Stimulated activated CD4-positive, alpha-beta T cell treated with anti-CD3 and anti-CD28 coated beads, Interleukin-12 subunit alpha, Interleukin-12 subunit beta, amount 100 ng/mL, for 4 hours (primary cell): Measurements from ENCODE around the gene SNHG17.
"Not testable (repeated sequence)": the region's sequence is repeated elsewhere in the genome, so short reads cannot be mapped to it uniquely, and the experiment has no call there.

ENCODE experiments used
- DNase-seq: peaks from one replicate; pipeline ENCODE4 v3.0.0-alpha.2; 2020

The SNHG17 gene

GRCh38 chr20:38418509-38419204, 16.5 kb downstream of the SNHG17 start:
- DNase-seq, result no peak

GRCh38 chr20:38414769-38415450, 20.2 kb downstream of the SNHG17 start:
- DNase-seq, result no peak

- no peak for DNase-seq
Observed at GRCh38 chr20:38412877-38413577, 22.1 kb downstream of the SNHG17 start.

GRCh38 chr20:38407822-38408221, 27.3 kb downstream of the SNHG17 start:
- not testable (repeated sequence) for DNase-seq

GRCh38 chr20:38407321-38407720, 27.8 kb downstream of the SNHG17 start:
- DNase-seq, result no peak

GRCh38 chr20:38406476-38406875, 28.7 kb downstream of the SNHG17 start:
- no peak for DNase-seq

GRCh38 chr20:38405132-38405531, 30.0 kb downstream of the SNHG17 start:
- no peak for DNase-seq

- DNase-seq, result no peak
Observed at GRCh38 chr20:38404016-38404415, 31.1 kb downstream of the SNHG17 start.

- DNase-seq, result no peak
Observed at GRCh38 chr20:38402816-38403215, 32.3 kb downstream of the SNHG17 start.

- DNase-seq, result no peak
Observed at GRCh38 chr20:38402089-38402488, 33.0 kb downstream of the SNHG17 start.

- not testable (repeated sequence) for DNase-seq
Observed at GRCh38 chr20:38395751-38396395, 39.3 kb downstream of the SNHG17 start.

GRCh38 chr20:38395165-38395564, 40.0 kb downstream of the SNHG17 start:
- no peak for DNase-seq

GRCh38 chr20:38393259-38393658, 41.9 kb downstream of the SNHG17 start:
- no peak for DNase-seq

- no peak for DNase-seq
Observed at GRCh38 chr20:38392356-38392755, 42.8 kb downstream of the SNHG17 start.

- no peak for DNase-seq
Observed at GRCh38 chr20:38387953-38388352, 47.2 kb downstream of the SNHG17 start.

GRCh38 chr20:38386851-38387250, 48.3 kb downstream of the SNHG17 start:
- DNase-seq, result no peak

- no peak for DNase-seq
Observed at GRCh38 chr20:38386004-38386403, 49.1 kb downstream of the SNHG17 start.

- no peak for DNase-seq
Observed at GRCh38 chr20:38383147-38383546, 52.0 kb downstream of the SNHG17 start.

GRCh38 chr20:38377838-38378237, 57.3 kb downstream of the SNHG17 start:
- DNase-seq, result not testable (repeated sequence)

GRCh38 chr20:38377039-38377685, 58.0 kb downstream of the SNHG17 start:
- DNase-seq, result no peak

GRCh38 chr20:38373898-38374297, 61.2 kb downstream of the SNHG17 start:
- no peak for DNase-seq

- no peak for DNase-seq
Observed at GRCh38 chr20:38373231-38373867, 61.8 kb downstream of the SNHG17 start.
